HG02610 (cell line): Measurements from ENCODE around the gene PHKG1.
A peak's percentile ranks its signal among the peaks of the same experiment; 100 is the strongest.
"Not testable (repeated sequence)": the region's sequence is repeated elsewhere in the genome, so short reads cannot be mapped to it uniquely, and the experiment has no call there.

Source experiments
- ATAC-seq: cut with Tn5 transposase; IDR thresholded peaks from one replicate; pipeline ENCODE4 v1.9.1; 2021; ENCODE audit warnings: mild to moderate bottlenecking, moderate library complexity; ENCODE audit not compliant: unreplicated experiment

The PHKG1 gene

DNA sequence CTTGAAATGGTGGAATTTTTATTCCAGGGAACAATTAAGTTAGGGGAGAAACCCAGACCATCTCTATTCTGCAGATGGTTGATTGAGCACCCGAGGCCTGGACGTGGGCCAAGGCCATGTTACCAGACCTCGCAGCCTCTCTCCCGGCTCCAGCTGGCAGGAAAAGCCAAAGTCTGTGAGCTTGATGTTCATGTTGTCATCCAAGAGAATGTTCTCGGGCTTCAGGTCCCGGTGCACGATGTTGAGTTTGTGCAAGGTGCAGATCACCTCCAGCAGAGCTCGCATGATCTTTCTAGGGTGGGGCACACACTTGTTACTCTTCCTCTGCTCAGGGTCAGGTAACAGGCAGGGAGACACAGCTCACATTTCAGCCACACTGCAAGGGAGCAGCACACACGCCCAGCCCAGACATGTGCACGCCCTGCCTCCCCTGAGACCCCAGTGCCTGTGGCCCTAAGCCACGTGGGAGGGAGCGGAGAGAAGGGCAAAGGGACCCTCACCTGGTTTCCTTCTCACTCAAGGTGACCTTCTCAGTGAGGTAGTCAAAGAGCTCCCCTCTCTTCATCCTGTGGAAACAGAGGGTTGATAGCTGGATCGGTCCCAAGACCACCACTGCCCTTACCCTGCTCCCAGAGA is 9.5 kb downstream of the PHKG1 start:
- ATAC-seq, result no peak

DNA sequence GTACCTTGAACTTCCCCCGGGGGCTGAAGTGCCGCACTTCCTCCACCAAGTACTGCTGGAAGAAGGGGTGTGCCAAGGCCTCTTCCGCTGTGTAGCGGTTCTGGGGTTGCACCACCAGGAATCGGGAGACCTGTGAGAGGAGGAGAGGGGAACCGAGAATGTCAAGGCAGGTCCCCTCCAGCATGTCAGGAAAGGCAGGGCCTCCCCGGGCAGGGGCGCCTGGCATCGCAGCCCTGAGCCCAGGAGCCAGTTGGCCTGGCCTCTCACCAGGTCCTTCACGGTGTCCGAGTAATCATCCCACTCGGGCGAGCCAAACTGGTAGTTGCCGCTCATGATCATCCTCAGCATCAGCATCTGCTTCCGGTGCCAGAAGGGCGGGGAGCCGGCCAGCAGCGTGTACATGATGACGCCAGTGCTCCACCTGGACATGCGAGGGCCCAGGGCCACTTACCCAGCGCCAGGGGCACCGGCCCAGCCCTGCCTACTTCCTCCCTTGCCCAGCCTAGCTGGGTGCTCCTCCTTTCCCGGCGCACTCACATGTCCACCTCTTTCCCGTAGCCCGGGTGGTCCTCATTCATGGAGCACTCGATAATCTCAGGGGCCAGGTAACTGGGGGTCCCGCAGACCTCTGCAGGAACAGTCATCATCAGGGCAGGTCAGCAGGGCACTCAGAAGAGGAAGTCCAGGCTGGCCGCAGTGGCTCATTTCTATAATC is 11.0 kb downstream of the PHKG1 start:
- no peak for ATAC-seq

DNA sequence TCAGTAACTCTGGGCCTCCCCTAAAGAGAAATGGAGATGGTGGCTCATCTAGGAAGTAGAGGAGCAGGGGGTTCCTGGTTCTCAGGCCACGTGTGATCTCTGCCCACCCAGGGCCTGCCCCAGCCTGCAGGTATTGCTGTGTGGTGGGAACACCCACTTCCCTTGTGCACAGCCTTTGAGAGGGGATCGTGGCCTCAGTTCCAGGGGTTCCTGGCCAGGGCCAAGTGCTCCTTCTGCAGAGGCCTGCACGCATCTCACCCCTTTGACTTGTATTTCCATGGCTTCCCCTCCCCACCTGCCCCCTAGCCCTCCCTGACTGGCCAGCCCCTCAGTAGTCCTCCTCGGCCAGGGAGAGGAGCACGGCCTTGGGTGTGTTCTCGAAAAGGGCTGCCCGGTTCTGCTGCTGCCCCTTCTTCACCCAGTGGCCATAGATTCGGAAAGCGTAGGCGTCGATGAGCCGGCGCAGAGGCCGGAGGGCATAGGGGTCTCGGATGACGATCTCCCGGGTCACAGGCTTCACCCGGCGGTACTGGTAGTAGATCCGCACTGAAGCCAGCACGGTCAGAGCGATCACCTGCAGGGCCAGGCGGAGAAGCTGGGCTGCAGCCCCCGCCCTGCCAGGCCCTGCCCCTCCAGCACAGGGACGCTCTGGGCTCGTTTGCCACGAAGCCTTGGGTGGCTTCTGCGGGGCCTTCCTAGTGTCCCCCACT is 11.9 kb downstream of the PHKG1 start:
- ATAC-seq, result not testable (repeated sequence)

DNA sequence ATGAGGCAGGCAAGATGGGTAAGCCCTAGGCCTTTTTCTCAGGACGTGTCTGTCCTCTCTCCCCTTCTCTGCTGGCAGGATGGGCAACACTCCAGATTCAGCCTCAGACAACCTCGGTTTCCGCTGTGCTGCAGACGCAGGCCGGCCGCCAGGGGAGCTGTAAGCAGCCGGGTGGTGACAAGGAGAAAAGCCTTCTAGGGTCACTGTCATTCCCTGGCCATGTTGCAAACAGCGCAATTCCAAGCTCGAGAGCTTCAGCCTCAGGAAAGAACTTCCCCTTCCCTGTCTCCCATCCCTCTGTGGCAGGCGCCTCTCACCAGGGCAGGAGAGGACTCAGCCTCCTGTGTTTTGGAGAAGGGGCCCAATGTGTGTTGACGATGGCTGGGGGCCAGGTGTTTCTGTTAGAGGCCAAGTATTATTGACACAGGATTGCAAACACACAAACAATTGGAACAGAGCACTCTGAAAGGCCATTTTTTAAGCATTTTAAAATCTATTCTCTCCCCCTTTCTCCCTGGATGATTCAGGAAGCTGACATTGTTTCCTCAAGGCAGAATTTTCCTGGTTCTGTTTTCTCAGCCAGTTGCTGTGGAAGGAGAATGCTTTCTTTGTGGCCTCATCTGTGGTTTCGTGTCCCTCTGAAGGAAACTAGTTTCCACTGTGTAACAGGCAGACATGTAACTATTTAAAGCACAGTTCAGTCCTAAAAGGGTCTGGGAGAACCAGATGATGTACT is 13.1 kb downstream of the PHKG1 start:
- ATAC-seq, result no peak

DNA sequence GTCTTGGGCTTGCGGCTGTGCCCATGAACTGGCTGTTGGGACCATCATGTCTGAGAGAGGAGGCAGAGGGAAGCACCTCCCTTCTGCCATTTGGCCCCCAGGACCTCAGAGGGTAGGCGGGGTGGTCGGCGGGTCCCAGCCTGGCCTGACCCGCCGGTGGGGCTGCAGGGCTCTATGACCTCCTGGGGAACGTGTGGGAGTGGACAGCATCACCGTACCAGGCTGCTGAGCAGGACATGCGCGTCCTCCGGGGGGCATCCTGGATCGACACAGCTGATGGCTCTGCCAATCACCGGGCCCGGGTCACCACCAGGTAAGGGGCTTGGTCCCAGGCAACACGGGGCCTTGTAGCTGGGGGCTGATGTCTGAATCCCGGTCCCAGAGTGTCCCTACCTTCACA is 14.6 kb downstream of the PHKG1 start:
- ATAC-seq, result no peak

DNA sequence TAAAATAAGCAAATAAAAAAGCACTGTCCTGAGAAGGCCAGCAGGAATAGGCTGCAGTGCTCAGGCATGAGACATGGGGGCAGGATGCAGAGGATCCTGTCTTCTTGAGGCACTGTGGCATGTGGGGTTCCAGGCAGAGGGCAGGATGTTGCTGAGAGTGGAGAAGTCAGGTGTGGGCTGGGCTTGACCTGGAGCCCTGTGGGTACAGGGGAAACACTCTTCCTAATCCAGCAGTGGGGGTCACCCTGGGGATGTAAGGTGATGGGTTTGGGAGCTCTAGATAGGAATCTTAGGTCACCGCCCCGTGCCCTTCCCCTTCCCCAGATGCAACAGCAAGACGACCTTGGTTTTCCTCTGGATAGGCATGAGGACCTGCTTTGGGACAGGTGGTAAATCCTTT is 15.1 kb downstream of the PHKG1 start:
- ATAC-seq, result no peak

DNA sequence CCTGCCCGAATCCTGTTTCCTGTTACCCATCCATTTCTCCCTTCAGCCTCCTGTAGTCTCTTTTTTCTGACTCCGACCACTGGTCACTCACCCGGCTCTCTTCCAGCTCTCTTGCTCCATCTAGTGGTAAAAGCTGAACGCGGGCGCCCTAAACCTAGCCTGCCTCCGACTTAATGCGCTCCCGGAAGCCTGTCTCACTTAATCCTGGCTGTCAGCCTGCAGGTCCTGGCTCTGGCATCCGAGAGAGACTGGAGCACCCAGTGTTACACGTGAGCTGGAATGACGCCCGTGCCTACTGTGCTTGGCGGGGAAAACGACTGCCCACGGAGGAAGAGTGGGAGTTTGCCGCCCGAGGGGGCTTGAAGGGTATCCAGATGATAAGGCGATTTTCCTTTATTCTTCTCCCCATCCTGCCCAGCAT is 18.4 kb downstream of the PHKG1 start:
- ATAC-seq, result peak; percentile 86

DNA sequence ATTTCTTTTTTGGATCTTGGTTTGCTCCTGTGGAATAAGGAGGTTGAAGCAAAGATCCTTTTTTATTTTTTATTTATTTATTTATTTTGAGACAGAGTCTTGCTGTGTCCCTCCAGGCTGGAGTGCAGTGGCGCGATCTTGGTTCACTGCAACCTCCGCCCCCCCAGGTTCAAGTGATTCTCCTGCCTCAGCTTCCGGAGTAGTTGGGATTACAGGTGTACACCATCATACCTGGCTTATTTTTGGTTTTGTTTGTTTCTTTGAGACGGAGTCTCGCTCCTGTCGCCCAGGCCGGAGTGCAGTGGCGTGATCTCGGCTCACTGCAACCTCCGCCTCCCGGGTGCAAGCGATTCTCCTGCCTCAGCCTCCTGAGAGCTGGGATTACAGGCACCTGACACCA is 26.4 kb downstream of the PHKG1 start:
- ATAC-seq, result not testable (repeated sequence)

DNA sequence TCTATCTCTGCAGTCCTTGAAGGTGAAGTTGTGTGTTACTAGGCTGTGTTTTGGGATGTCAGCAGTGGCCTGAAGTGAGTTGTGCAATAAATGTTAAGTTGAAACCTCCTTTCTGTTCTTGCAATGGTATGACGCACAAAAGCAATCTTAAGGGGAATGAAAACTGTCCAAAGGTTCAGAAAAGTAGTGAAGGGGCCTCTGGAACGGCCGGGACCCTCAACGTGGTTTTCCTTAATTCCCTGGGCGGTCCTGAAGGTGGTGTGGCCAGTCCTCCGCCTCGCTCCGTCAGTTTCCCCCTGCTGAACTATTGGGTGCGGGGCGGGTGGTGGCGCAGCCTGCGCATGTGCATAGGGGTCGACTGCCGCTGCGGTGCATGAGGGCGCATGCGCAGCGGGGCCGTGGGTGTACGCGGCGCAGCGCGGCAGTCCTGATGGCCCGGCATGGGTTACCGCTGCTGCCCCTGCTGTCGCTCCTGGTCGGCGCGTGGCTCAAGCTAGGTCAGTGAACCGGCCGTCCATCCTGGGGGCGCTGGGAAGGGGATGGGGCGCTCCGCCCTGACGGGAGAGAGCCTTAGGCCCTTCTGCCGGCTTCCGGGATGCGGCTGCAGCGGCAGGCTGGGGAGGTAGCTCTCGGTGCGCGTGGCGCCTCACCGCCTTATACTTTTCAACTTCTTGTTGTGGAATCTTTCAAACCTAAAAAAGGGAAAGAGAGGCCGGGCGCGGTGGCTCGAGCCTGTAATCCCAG is 28.7 kb downstream of the PHKG1 start, which contains the start of gene SUMF2:
TSS of gene SUMF2 (plus strand) at position 405 of the 744 bp plus-strand sequence. CDS start at position 431, 26 bp downstream.
- peak; percentile 90 for ATAC-seq

DNA sequence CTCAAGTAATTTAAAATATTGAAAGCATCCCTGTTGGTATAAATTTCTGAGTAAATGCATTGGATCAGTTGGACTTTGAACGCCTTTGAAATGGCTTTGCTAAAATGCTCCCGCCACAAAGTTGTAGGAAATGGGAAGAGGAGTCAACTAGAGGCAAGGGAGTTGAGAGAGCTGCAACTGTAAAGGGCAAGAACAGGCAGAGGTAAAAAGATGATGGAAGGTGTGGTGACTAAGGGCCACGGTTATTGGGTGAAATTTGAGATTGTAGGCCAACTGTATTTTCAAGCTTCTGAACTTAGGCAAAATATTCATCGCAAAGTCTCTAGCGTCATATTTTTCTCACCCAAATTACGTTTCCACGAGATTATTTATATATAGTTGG is 29.3 kb downstream of the PHKG1 start:
- no peak for ATAC-seq

DNA sequence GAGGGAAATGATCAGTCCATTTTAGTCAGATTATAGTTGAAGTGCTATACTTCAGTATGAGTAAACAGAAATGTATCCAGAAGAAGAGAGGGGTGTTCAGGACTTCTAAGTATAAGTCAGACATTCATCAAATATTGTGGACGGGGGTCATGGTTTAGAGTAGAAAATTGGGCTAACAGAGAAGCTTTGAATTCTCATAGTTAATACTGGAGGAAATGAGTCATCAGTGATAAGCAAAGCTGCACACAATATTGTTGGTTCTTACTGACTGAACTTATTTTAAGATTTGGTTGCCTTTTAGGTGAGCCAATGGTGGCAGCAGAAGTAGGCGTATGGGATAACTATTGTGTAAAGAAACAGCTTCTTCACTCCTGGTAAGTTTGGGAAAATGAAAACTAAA is 30.4 kb downstream of the PHKG1 start:
- no peak for ATAC-seq

DNA sequence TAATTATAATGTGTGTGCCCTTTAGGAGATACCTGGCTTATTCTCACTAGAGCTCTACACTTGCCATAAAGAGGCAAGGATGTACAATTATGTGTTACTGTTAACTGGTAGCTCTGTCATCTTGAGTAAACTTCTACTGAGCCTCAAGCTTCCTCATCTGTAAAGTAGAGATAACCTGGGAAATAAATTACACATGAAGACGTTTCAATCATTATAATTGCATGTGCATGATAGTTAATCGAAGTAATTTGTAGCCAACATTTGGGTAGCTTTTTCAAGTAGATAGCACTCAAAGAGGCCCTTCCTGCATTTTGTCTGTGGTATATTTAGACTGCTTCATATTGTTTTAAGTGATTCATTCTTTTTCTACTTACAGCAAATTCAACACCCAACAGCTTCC is 38.8 kb downstream of the PHKG1 start:
- ATAC-seq, result no peak

DNA sequence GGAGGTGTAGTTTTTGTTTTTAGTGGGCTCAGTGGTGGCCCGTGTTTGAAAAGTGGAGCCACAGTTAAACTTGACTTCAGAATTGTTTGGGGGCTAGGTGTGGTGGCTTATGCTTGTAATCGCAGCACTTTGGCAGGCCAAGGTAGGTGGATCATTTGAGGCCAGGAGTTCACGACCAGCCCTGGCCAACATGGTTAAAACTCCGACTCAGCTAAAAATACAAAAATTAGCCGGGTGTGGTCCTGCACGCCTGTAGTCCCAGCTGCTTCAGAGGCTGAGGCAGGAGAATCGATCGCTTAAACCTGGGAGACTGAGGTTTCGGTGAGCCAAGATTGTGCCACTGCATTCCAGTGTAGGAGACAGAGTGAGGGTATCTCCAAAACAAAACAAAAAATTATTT is 39.4 kb downstream of the PHKG1 start:
- ATAC-seq, result no peak

DNA sequence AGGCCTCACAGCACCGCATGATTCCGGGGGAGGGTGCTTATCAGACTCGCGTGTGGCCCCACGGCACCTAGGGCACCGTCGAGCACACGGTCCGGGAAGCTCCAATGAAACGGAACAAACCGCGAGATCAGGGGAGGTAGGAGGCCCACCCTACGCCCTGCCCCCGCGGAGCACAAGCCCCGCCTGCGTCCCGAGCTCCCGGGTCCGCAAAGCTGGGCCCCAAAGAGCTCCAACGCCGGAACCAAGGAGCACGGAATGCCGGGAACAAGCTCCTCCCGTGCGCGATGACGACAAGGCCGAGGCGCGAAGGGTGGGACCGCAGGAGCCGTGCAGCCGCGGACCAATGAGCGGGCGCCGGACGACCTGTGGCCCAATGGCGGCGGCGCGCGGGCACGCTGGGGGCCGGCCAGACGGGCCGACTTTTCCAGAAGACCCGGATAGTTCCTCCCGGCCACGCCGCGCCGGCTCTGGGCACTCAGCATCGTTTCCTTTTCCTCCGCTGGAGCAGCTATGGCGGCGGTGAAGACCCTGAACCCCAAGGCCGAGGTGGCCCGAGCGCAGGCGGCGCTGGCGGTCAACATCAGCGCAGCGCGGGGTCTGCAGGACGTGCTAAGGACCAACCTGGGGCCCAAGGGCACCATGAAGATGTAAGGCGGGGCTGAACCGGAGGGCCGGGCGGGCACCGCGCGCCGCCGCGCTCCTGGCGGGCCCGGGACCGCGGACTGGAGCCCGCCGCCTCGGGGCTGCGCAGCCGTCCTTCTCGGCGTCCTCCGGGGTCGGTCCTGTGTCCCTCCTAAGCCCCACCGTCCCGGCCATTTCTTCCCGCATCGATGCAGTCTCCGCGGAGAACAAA is 41.2 kb downstream of the PHKG1 start, which contains the start of the genes CCT6A and PSPH:
TSS of gene CCT6A (plus strand) at position 427 of the 853 bp plus-strand sequence. CDS start at position 511, 84 bp downstream.
TSS of gene PSPH (minus strand) at position 106 of the 853 bp plus-strand sequence. CDS start 30,232 bp downstream, outside the sequence.
- peak; percentile 96 for ATAC-seq

DNA sequence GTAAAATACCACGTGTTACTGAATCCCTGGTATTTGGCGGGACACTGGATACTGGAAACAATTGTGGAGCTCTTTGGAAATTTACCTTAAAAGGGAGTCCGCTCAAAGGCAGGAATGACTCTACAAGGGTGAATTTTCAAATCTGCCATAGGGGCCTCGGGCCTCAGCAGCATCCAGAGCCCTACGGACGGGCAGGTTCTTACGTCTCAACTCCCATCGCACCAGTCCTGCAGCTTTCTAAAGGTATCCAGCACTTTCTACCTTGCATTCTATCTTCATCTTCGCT is 41.8 kb downstream of the PHKG1 start:
- no peak for ATAC-seq

DNA sequence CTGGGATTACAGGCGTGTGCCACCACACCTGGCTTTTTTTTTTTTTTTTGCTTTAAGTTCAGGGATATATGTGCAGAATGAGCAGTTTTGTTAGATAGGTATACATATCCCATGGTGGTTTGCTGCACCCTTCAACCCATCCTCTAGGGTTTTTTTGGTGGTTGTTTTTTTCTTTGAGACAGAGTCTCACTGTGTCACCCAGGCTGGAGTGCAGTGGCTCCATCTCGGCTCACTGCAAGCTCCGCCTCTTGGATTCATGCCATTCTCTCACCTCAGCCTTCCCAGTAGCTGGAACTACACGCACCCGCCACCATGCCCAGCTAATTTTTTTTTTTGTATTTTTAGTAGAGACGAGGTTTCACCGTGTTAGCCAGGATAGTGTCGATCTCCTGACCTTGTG is 44.0 kb downstream of the PHKG1 start:
- ATAC-seq, result not testable (repeated sequence)

DNA sequence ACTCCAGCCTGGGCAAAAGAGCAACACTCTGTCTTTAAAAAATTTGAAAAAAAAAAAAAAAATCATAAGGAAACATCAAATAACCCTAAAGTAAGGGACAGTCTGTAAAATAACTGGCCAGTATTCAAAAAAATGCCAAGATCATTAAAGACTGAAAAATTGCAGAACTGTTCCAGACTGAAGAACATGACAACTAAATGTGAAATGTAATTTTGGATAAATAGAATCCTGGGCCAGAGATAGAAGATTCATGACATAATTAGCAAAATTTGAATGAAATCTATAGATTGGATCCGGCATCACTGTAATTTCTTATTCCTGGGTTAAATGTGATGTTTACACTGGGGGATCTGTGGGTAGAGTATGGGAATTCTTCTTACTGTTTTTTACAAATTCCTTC is 44.5 kb downstream of the PHKG1 start:
- ATAC-seq, result no peak

DNA sequence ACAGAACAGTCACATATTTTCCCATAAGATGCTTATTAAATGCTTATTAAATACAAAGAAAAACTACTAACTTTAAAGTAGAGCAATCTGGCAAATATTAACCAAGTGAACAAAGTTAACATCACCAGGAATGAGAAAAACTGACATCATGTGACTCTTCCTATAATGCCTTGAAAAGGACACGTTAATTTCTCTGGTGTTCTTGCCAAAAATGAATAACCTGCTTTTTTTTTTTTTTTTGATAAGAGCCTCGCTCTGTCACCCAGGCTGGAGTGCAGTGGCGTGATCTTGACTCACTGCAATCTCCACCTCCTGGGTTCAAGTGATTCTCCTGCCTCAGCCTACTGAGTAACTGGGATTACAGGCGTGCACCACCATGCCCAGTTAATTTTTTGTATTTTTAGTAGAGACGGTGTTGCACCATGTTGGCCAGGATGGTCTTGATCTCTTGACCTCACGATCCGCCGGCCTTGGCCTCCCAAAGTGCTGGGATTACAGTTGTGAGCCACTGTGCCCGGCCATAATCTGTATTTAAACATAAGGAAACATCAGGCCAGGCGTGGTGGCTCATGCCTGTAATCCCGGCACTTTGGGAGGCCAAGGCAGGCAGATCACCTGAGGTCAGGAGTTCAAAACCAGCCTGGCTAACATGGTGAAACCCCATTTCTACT is 45.2 kb downstream of the PHKG1 start:
- ATAC-seq, result not testable (repeated sequence)
